Peyer's patch (tissue), 4 donors: ENCODE data around the gene TMCC1.

Experiments used
- POLR2A ChIP-seq, 2 donors: fragments of 450-650 bp; IDR thresholded peaks; one replicate each; pipeline ENCODE4 v1.5.1; 2017; ENCODE audit warnings: antibody characterized with exemption in 2 of 2, mild to moderate bottlenecking in 2 of 2, moderate library complexity in 2 of 2
- TF ChIP-seq, protein P1 (sequence below), 6 experiments: fragments of 450-650 bp in 4 of 6; fragments of 200-600 bp in 2 of 6; sonication (generic) in 1 of 6; IDR thresholded peaks; one replicate each; pipeline ENCODE4 v1.5.1; 2017 to 2019; ENCODE audit warnings: antibody characterized with exemption in 6 of 6, mild to moderate bottlenecking in 3 of 6, moderate library complexity in 1 of 6

DNA sequence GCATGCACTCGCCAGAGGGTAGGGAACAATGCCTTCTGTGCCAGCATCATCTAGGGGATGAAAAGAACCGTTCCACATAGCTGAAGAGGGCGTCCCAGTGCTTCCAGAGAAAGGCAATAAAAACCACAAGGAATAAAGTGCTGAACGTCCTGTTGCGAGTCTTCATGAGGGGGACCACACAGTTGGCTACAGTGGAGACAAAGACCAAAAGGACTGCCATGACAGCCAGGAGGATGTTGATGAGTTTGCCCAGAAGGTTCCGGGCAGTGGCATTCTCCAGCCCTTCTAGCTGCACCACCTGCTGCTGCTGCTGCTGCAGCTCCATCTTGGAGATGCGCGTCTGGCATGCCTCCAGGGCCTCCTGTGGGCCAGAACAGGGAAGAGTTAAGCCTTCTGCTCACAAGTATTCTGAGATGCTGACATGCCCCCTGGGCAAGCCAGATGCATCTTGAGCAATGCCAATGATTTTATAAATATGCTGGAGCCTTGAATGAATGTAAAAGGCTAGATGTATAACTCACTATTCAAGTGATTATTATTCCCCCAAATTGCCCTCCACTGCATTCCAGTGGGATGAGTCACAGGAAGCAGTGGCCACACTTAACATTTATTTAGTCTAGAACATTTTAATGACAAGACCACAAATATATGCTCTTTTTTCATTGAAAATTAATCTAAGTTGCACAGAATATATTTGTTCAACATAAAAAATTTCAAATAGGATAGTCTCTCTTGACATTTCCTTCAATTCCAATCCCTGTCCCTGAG, 241.9 kb downstream of the TMCC1 start:
- TF ChIP-seq, protein P1, sequence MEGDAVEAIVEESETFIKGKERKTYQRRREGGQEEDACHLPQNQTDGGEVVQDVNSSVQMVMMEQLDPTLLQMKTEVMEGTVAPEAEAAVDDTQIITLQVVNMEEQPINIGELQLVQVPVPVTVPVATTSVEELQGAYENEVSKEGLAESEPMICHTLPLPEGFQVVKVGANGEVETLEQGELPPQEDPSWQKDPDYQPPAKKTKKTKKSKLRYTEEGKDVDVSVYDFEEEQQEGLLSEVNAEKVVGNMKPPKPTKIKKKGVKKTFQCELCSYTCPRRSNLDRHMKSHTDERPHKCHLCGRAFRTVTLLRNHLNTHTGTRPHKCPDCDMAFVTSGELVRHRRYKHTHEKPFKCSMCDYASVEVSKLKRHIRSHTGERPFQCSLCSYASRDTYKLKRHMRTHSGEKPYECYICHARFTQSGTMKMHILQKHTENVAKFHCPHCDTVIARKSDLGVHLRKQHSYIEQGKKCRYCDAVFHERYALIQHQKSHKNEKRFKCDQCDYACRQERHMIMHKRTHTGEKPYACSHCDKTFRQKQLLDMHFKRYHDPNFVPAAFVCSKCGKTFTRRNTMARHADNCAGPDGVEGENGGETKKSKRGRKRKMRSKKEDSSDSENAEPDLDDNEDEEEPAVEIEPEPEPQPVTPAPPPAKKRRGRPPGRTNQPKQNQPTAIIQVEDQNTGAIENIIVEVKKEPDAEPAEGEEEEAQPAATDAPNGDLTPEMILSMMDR (IDR thresholded peaks at IDR 0.05) = no peak
- TF ChIP-seq POLR2A (IDR thresholded peaks at IDR 0.05) = no peak
